T-helper 2 cell (primary cell): Measurements from ENCODE around the gene ELK1.

Experiments used
- DNase-seq, 5 experiments: peaks; one replicate each; pipeline versions ENCODE4 v3.0.0 to v3.0.0-alpha.2; 2012 to 2022

The ELK1 gene

DNA sequence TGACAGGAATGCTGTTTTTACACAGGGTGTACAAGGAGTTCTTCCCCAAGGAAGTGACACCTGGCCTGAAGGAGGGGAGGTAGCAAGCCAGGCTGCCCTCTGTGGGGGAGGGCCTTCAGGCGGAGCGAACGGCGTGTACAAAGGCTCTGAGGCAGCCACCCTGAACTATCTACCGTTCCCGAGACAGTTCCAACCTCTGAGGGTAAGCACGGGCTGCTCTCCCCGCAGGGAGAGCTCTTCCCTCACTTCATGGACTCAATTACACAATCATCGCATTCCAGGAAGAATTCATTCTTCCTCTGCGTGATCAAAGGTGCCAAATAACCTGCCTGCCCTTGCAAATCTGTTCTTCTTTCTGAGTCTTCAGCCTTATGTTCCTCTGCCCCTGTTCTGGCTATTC, 4.8 kb downstream of the ELK1 start:
- DNase-seq: no peak

DNA sequence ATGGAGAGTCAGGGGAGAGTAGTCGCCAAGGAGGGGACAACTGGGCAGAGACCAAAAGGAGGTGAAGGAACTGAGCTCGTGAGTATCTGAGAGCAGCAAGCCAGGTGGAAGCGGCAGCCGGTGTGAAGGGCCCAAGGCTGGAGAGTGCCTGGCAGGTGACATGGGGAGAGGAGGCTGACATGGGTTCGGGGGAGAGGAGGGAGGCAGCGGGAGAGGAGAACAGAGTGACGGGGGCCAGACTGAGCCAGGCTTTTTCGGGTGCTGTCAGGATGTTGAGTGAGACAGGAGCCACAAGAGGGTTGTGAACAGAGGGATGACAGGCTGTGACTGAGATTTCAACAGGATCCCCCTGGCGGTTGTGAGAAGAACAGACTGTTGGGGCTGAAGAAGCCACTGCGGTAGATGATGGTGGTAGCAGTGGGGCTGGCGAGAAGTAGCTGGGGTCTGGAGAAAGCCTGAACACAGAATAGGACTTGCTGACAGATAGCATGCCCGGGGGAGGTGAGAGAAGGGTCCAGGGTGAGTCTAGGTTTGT, 5.7 kb downstream of the ELK1 start:
- DNase-seq: peak in 1 of 5 experiments; percentile 52

DNA sequence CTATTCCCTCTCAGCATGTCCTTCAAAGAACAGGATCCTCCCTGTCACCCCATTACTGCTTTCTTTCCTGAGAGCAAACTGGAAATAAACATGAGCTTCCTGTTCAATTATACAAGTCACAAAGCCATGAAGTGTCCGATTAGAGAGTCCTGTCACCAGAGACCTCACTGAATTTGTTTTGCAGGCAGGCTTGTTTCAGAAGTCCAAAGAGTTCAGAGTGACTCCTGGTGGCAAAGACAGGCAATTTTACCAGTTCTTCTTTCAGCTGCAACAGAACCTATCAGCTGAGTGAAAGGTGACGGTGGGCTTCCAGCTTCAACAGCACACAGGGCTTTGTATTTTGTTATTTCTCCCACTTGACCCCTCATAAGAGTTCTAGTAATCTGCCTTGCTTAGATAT, 6.4 kb downstream of the ELK1 start:
- DNase-seq: peak in 1 of 5 experiments; percentile 16

GRCh38 chrX:47638816-47639215, 11.5 kb downstream of the ELK1 start:
- DNase-seq: no peak

GRCh38 chrX:47637546-47638195, 12.7 kb downstream of the ELK1 start:
- DNase-seq: peak in 2 of 5 experiments; percentile 16 to 50

- peak in 2 of 5 experiments; percentile 45 to 81 for DNase-seq
These were observed 15.3 kb downstream of the ELK1 start for GRCh38 chrX:47634871-47635575.

GRCh38 chrX:47633689-47634590, 16.4 kb downstream of the ELK1 start:
- no peak for DNase-seq

DNA sequence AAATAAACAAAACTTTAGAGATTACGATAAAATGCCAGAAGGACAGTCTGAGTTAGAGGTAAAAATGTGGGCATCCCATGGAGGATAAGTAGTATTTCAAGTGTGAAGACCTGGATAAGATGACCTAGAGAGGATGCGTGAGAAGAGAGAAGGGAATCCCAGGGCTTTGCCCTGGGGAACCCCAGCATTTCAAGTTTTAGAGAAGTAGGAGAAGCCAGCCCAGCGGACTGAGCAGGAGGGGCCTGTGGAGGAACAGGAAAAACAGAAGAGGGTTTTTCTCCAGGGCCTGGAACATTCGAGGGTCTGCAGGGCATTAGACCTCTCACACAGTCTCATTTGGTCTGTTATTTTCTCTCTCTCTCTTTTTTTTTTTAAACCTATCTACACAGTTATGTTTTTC, 17.7 kb downstream of the ELK1 start:
- DNase-seq: no peak

DNA sequence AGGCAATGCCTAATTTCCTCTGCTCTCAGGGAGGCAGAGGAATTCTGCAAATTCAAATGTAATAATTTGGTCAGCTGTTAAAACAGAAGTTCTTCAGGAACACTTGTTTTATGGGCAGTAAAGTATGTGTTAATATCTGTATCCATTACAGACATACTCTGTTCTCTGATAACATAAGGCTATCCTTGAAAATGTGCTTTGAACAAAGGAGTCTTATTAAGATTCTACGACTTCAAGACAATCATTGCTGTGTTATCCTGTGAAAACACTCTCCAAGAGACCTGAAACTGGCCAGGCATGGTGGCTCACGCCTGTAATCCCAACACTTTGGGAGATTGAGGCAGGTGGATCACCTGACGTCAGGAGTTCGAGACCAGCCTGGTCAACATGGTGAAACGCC, 18.7 kb downstream of the ELK1 start:
- DNase-seq: no peak

DNA sequence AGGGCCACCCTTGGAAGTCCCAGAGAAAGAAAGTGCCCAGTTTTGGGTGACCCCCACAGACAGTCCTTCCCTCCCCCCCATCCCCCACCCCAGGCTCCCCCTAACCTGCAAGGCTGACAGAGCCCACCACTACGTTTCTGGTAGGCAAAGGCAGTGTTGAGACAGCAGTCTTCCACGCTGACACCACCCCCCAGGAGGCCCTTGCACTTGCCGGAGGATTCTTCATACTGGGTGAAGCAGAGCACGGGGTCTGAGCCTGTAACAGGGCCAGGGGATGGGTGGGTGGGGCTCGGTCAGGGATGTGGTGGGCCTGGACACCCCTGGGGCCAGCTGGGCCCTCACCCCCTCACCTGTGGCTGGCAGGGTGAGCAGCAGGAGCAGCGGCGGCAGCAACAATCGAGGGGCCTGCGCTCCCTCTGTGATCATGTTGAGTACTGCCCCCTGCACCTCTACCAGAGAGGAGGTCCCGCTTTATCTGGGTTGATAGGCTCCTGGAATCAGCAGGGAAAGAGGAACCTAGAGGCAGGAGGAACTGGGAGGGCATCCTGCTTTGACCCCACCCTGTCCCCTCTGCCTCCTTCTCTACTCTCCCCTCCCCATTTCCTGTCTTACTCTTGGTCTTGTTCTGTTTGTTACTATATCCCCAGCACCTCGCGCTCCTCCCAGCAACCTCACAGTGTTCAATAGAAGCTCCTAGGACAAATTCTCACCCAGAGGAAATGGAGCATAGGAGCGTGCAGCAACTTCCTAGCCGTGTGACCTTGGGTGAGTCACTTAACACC, 20.8 kb downstream of the ELK1 start, which contains the start of gene CFP:
Gene CFP (minus strand): TSS at position 512 of the 782 bp plus-strand sequence. CDS start 86 bp downstream, at position 426.
- peak in 1 of 5 experiments; percentile 50 for DNase-seq

- DNase-seq: peak in 1 of 5 experiments; percentile 45
These were observed 21.4 kb downstream of the ELK1 start for GRCh38 chrX:47628982-47629381.

DNA sequence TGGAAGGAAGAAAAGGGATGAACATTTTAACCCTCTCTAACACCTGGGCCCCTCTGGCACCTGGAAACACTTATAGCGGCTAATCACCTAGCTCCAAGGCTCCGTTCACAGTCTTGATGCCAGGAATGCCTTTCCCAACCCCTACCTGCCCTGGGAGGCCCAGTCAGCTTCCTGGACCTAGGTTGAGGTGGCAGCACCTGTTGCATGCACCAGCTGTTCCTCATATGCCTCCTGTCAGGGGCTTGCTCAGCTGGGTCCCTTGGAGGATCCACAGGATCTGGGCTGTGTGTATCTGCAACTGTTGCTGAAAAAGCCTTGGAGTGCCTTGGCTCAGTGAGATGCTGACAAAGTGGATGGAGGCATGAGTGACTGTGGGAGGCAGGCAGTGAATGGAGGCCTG, 25.0 kb downstream of the ELK1 start:
- no peak for DNase-seq

- peak in 3 of 5 experiments; percentile 17 to 49 (median 28) for DNase-seq
These were observed 26.8 kb downstream of the ELK1 start for GRCh38 chrX:47623540-47624027.

DNA sequence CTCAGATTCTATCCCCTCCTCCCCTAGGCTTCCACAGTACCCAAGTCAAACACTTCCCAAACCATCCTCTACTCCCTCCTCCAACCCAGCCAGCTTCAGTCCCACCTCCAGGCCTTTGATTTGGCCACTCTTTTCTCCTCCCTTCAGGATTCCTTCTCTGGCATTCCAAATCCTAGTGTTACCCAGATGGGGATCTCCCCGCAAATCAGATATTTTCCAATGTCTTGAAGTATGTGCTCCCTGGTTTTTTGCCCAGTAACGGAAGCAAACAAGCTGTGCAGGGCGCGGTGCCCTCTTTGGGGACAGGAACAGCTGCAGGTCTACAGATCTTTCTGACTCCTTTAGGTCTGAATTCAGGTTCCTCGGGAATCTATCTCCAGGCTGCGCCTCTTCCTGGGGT, 28.5 kb downstream of the ELK1 start:
- DNase-seq: no peak

- DNase-seq: no peak
These were observed 30.1 kb downstream of the ELK1 start for GRCh38 chrX:47620303-47620685.

GRCh38 chrX:47619486-47620302, 30.7 kb downstream of the ELK1 start, which contains the start of gene SYN1:
TSS of gene SYN1 (minus strand) at chrX:47619857. CDS start at chrX:47619728, 129 bp downstream.
- peak; percentile 59 to 85 (median 74) for DNase-seq

- no peak for DNase-seq
These were observed 31.4 kb downstream of the ELK1 start for GRCh38 chrX:47618923-47619485.

DNA sequence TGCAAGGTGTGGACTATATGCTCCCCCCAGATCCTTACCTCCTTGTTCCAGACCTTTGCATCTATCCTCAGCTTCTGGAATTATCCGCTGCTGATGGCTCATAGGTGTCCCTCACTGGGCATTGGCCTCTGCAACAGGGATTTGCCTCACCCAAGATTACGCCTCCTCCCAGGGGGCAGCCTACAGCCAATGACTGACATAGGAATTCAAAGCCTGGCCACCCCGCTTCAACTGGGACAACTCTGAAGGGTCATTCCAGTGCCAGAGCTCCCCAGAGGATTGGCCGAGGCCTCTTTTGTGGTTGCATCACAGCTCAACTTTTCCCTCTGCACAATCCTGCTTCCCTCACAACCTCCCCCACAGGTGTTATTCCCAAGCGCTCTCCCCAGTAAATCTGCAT, 35.7 kb downstream of the ELK1 start:
- no peak for DNase-seq

DNA sequence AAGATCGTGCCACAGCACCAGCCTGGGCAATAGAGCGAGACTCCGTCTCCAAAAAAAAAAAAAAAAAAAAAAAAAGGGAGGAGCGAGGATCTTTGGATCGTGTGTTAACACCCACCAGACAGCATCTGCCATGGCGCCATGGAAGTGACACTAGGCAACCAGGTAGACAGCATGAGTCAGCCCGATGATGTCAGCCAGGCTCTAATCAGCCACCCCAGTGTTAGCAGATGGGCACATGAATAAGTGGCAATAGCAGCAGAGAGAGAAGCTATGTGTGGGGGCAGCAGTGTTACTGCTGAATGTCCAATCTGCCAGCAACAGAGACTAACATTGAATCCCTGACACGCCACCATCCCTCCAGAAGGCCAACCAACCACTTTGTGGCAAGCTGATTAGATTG, 37.3 kb downstream of the ELK1 start:
- DNase-seq: no peak

GRCh38 chrX:47612418-47612817, 37.9 kb downstream of the ELK1 start:
- DNase-seq: no peak

DNA sequence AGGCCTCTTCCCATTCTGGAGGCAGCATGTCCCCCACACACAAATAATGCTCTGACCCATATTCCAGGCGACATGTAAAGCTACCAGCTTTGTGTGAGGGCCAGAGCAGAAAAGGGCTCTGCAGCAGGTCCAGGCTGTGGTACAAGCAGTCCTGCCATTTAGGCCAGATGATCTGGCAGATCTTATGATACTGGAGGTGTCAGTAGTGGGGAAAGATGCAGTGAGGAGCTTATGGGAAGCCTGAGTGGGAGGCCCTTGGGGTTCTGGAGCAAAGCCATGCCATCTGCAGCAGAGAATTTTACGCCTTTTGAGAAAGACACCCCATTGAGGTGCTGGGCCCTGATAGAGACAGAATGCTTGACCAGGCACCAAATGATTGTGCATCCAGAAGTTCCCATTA, 38.4 kb downstream of the ELK1 start:
- DNase-seq: no peak
